GM19193 (cell line): ENCODE measurements around the gene GPRC5A.

Experiments used
- POLR2A ChIP-seq: IDR thresholded peaks from 4 replicates; pipeline ENCODE4 v1.6.1; 2011; ENCODE audit not compliant: insufficient read depth, insufficient read length; ENCODE audit errors: extremely low read depth

The GPRC5A gene

GRCh38 chr12:12918781-12919389, 27.5 kb downstream of the GPRC5A start:
- no peak for TF ChIP-seq POLR2A

- TF ChIP-seq POLR2A = no peak
These were observed 28.5 kb downstream of the GPRC5A start for GRCh38 chr12:12919666-12920435.

GRCh38 chr12:12922191-12922616, 30.8 kb downstream of the GPRC5A start:
- TF ChIP-seq POLR2A = no peak

- TF ChIP-seq POLR2A = no peak
These were observed 31.6 kb downstream of the GPRC5A start for GRCh38 chr12:12922978-12923377.

GRCh38 chr12:12924169-12924568, 32.8 kb downstream of the GPRC5A start:
- no peak for TF ChIP-seq POLR2A

- TF ChIP-seq POLR2A = no peak
These were observed 34.0 kb downstream of the GPRC5A start for GRCh38 chr12:12925388-12925787.

- no peak for TF ChIP-seq POLR2A
These were observed 35.3 kb downstream of the GPRC5A start for GRCh38 chr12:12926571-12927071.

GRCh38 chr12:12927211-12928079, 36.1 kb downstream of the GPRC5A start:
- no peak for TF ChIP-seq POLR2A

- TF ChIP-seq POLR2A = no peak
These were observed 38.3 kb downstream of the GPRC5A start for GRCh38 chr12:12929696-12930095.

- TF ChIP-seq POLR2A = no peak
These were observed 39.4 kb downstream of the GPRC5A start for GRCh38 chr12:12930633-12931219.

- TF ChIP-seq POLR2A = no peak
These were observed 42.4 kb downstream of the GPRC5A start for GRCh38 chr12:12933742-12934141.

- no peak for TF ChIP-seq POLR2A
These were observed 43.2 kb downstream of the GPRC5A start for GRCh38 chr12:12934556-12934955.

GRCh38 chr12:12936983-12937491, 45.7 kb downstream of the GPRC5A start:
- TF ChIP-seq POLR2A = no peak

GRCh38 chr12:12938541-12938940, 47.2 kb downstream of the GPRC5A start:
- TF ChIP-seq POLR2A = no peak

- no peak for TF ChIP-seq POLR2A
These were observed 48.5 kb downstream of the GPRC5A start for GRCh38 chr12:12939888-12940287.
